ENCODE data around the gene F2. TPM values are rescaled to one million over a fixed set of nuclear protein-coding genes. Genes with fewer than 3 reads are reported as not detected.
A peak's percentile ranks its signal among the peaks of the same experiment; 100 is the strongest.
"Not testable (repeated sequence)": the region's sequence is repeated elsewhere in the genome, so short reads cannot be mapped to it uniquely, and the experiment has no call there.

The F2 gene
- total RNA-seq (not detected), polyA plus RNA-seq (not detected)

GRCh38 chr11:46719048-46719542 lies at the start of gene F2:
Gene F2, plus strand, starts transcription at chr11:46719213. Its CDS starts 23 bp downstream, at chr11:46719236.
- Histone ChIP-seq H3K9me3 (ENCODE audit: control insufficient read depth in 2 of 2, low read length in 2 of 2) (no peaks in the 10 kb centered on the region), H3K27me3 (ENCODE audit: control insufficient read depth, insufficient read depth, low read length) (no peaks in the 10 kb centered on the region), H3K4me1 (ENCODE audit: control insufficient read depth, insufficient read depth, low read length, poor library complexity, severe bottlenecking) (peaks cover 9% of the 10 kb centered on the region), H3K4me3 (ENCODE audit: low read depth, low read length) (no peak within 1 kb of the TSS), H3K36me3 (ENCODE audit: control insufficient read depth, insufficient read depth, low read length) (no peaks in the 10 kb centered on the region), H3K27ac (ENCODE audit: insufficient read depth, low read length, poor library complexity, severe bottlenecking) (no peak within 1 kb of the TSS)
- H3K27ac Mint-ChIP-seq = peak within 1 kb of the TSS; percentile 40 to 78 (median 71)
- no peak within 1 kb of the TSS for H3K4me3 Mint-ChIP-seq
- no peaks in the 10 kb centered on the region for H3K36me3 Mint-ChIP-seq
- H3K9me3 Mint-ChIP-seq = no peaks in the 10 kb centered on the region
- H3K4me1 Mint-ChIP-seq = peaks cover 0 to 11% (median 5%) of the 10 kb centered on the region in 4 donors
- DNase-seq = no peak
- H3K27me3 Mint-ChIP-seq = no peaks in the 10 kb centered on the region
- no peak for ATAC-seq (ENCODE audit: low read depth in 2 of 2)

DNA sequence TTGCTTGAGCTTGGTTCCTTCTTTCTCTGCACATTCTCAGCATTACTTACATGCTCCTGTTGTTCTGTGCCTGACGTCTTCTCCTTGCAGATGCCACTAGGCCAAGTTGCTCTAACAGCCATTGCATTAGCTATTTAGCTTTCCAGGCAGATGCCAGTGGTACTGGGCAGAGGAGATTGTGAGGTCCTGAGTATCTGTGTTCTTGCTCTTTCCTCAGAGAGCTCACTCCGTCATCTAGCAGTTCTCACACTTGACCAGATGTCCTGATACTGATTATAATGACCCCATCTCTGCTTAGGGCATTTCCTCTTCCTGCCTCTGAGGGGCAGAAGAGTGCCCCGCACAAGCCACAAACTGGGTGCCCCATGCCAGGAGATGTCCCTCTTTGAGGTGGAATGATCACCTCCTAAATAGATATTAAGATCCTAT lies 49.3 kb upstream of the F2 start:
- H3K36me3 ChIP-seq (ENCODE audit: control insufficient read depth, insufficient read depth, low read length) = peaks cover 81% of the 10 kb centered on the region
- no peak overlapping the region for H3K27ac ChIP-seq (ENCODE audit: insufficient read depth, low read length, poor library complexity, severe bottlenecking)
- peaks cover 55% of the 10 kb centered on the region for H3K36me3 Mint-ChIP-seq
- DNase-seq (peak in 1 of 3 donors; percentile 19), ATAC-seq (ENCODE audit: low read depth in 2 of 2) (no peak)
- peak overlapping the region in 2 of 4 donors; percentile 12 to 46 for H3K4me3 Mint-ChIP-seq
- peak overlapping the region; percentile 79 to 93 (median 90) for H3K27ac Mint-ChIP-seq
- no peaks in the 10 kb centered on the region for H3K27me3 ChIP-seq (ENCODE audit: control insufficient read depth, insufficient read depth, low read length)
- peaks cover 46% of the 10 kb centered on the region for H3K4me1 ChIP-seq (ENCODE audit: control insufficient read depth, insufficient read depth, low read length, poor library complexity, severe bottlenecking)
- no peaks in the 10 kb centered on the region for H3K9me3 ChIP-seq (ENCODE audit: control insufficient read depth in 2 of 2, low read length in 2 of 2)
- no peaks in the 10 kb centered on the region for H3K27me3 Mint-ChIP-seq
- peaks cover 13 to 48% (median 32%) of the 10 kb centered on the region in 4 donors for H3K4me1 Mint-ChIP-seq
- H3K9me3 Mint-ChIP-seq = peaks cover 0 to 2% (median 0%) of the 10 kb centered on the region in 7 donors
- H3K4me3 ChIP-seq (ENCODE audit: low read depth, low read length) = no peak overlapping the region

DNA sequence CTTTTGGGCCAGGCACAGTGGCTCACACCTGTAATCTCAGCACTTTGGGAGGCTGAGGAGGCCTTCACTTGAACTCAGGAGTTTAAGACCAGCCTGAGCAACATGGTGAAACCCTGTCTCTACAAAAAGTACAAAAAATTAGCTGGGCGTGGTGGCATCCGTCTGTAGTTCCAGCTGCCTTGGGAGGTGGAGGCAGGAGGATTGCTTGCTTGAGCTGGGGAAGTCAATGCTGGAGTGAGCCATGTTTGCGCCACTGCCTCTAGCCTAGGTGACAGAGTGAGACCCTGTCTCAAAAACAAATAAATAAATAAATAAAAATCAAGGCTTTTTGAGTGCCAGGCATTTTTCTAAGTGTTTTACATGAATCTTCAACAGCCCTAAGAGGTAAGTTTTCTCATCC lies 48.5 kb upstream of the F2 start:
- H3K27me3 ChIP-seq (ENCODE audit: control insufficient read depth, insufficient read depth, low read length); DNase-seq; H3K9me3 ChIP-seq (ENCODE audit: control insufficient read depth in 2 of 2, low read length in 2 of 2); H3K9me3 Mint-ChIP-seq; ATAC-seq (ENCODE audit: low read depth in 2 of 2); H3K27me3 Mint-ChIP-seq: not testable (repeated sequence)
- Mint-ChIP-seq H3K36me3 (peaks cover 53% of the 10 kb centered on the region), H3K4me3 (peak overlapping the region in 3 of 4 donors; percentile 4 to 85 (median 83)), H3K27ac (peak overlapping the region; percentile 90 to 97 (median 95)), H3K4me1 (peaks cover 15 to 56% (median 37%) of the 10 kb centered on the region in 4 donors)
- Histone ChIP-seq H3K27ac (ENCODE audit: insufficient read depth, low read length, poor library complexity, severe bottlenecking) (peak overlapping the region; percentile 55), H3K4me3 (ENCODE audit: low read depth, low read length) (peak overlapping the region; percentile 65), H3K36me3 (ENCODE audit: control insufficient read depth, insufficient read depth, low read length) (peaks cover 73% of the 10 kb centered on the region), H3K4me1 (ENCODE audit: control insufficient read depth, insufficient read depth, low read length, poor library complexity, severe bottlenecking) (peaks cover 54% of the 10 kb centered on the region)

DNA sequence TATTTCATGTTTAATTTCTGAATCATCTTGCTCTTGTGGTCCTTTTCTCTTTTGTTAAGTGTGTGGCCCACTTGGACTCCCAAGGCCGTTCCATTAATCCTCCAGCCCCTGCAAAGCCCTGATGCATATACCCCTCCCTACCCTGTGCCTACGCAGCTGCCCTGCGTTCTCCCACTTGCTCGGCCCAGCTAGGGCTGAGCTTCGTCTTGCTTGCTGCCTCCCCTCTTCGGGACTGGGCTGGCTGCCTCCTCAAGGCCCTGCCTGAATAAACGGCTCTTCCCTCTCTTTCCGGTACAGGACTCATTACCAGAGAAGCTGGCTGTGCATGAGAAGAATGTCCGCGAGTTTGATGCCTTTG lies 47.1 kb upstream of the F2 start:
- no peak overlapping the region for H3K4me3 ChIP-seq (ENCODE audit: low read depth, low read length)
- H3K27ac ChIP-seq (ENCODE audit: insufficient read depth, low read length, poor library complexity, severe bottlenecking) = peak overlapping the region; percentile 55
- H3K4me1 Mint-ChIP-seq = peaks cover 15 to 66% (median 39%) of the 10 kb centered on the region in 4 donors
- H3K27me3 Mint-ChIP-seq = no peaks in the 10 kb centered on the region
- peak overlapping the region; percentile 89 to 95 (median 90) for H3K27ac Mint-ChIP-seq
- H3K9me3 ChIP-seq (ENCODE audit: control insufficient read depth in 2 of 2, low read length in 2 of 2) = no peaks in the 10 kb centered on the region
- H3K4me1 ChIP-seq (ENCODE audit: control insufficient read depth, insufficient read depth, low read length, poor library complexity, severe bottlenecking) = peaks cover 59% of the 10 kb centered on the region
- peak overlapping the region in 3 of 4 donors; percentile 22 to 67 (median 43) for H3K4me3 Mint-ChIP-seq
- peaks cover 43% of the 10 kb centered on the region for H3K36me3 Mint-ChIP-seq
- DNase-seq = no peak
- no peaks in the 10 kb centered on the region for H3K27me3 ChIP-seq (ENCODE audit: control insufficient read depth, insufficient read depth, low read length)
- peaks cover 0 to 2% (median 0%) of the 10 kb centered on the region in 7 donors for H3K9me3 Mint-ChIP-seq
- H3K36me3 ChIP-seq (ENCODE audit: control insufficient read depth, insufficient read depth, low read length) = peaks cover 64% of the 10 kb centered on the region
- no peak for ATAC-seq (ENCODE audit: low read depth in 2 of 2)

DNA sequence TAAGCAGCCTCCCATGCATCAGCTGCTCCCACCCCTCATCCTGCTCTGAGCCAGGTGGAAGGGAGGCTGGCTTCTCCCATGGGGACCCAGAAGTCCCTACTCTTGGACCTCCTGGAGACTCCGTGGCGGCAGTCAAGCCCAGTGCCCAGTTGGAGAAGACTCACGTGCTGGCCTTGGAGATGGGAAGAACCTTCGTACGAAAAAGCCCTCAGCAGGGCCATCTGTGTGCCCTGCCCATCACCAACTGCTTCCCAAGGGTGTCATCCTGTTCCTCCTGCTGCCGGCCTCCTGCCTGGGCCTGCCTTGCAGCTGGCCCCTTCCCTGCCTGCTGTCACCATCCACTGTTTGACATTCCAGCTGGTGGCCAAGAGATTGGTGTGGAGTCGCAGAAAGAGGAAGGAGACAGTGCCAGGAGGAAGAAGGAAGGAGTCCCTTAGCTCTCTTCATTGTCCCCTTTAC lies 46.6 kb upstream of the F2 start:
- Mint-ChIP-seq H3K4me3 (peak overlapping the region in 2 of 4 donors; percentile 43 to 44), H3K4me1 (peaks cover 15 to 71% (median 40%) of the 10 kb centered on the region in 4 donors), H3K27ac (peak overlapping the region; percentile 86 to 95 (median 92)), H3K27me3 (no peaks in the 10 kb centered on the region), H3K9me3 (peaks cover 0 to 2% (median 0%) of the 10 kb centered on the region in 7 donors), H3K36me3 (peaks cover 46% of the 10 kb centered on the region)
- Histone ChIP-seq H3K9me3 (ENCODE audit: control insufficient read depth in 2 of 2, low read length in 2 of 2) (no peaks in the 10 kb centered on the region), H3K27me3 (ENCODE audit: control insufficient read depth, insufficient read depth, low read length) (no peaks in the 10 kb centered on the region), H3K4me3 (ENCODE audit: low read depth, low read length) (no peak overlapping the region), H3K36me3 (ENCODE audit: control insufficient read depth, insufficient read depth, low read length) (peaks cover 64% of the 10 kb centered on the region), H3K4me1 (ENCODE audit: control insufficient read depth, insufficient read depth, low read length, poor library complexity, severe bottlenecking) (peaks cover 59% of the 10 kb centered on the region), H3K27ac (ENCODE audit: insufficient read depth, low read length, poor library complexity, severe bottlenecking) (peak overlapping the region; percentile 55)
- DNase-seq = no peak
- no peak for ATAC-seq (ENCODE audit: low read depth in 2 of 2)

GRCh38 chr11:46673713-46674462 lies 45.1 kb upstream of the F2 start:
- Mint-ChIP-seq H3K4me1 (peaks cover 15 to 70% (median 39%) of the 10 kb centered on the region in 4 donors), H3K4me3 (peak overlapping the region in 2 of 4 donors; percentile 21 to 73), H3K27me3 (no peaks in the 10 kb centered on the region), H3K27ac (peak overlapping the region; percentile 52 to 92 (median 91)), H3K36me3 (peaks cover 45% of the 10 kb centered on the region), H3K9me3 (peaks cover 0 to 2% (median 0%) of the 10 kb centered on the region in 7 donors)
- DNase-seq (no peak), ATAC-seq (ENCODE audit: low read depth in 2 of 2) (no peak)
- H3K9me3 ChIP-seq (ENCODE audit: control insufficient read depth in 2 of 2, low read length in 2 of 2) = no peaks in the 10 kb centered on the region
- peaks cover 63% of the 10 kb centered on the region for H3K36me3 ChIP-seq (ENCODE audit: control insufficient read depth, insufficient read depth, low read length)
- no peaks in the 10 kb centered on the region for H3K27me3 ChIP-seq (ENCODE audit: control insufficient read depth, insufficient read depth, low read length)
- peak overlapping the region; percentile 53 for H3K27ac ChIP-seq (ENCODE audit: insufficient read depth, low read length, poor library complexity, severe bottlenecking)
- H3K4me1 ChIP-seq (ENCODE audit: control insufficient read depth, insufficient read depth, low read length, poor library complexity, severe bottlenecking) = peaks cover 59% of the 10 kb centered on the region
- no peak overlapping the region for H3K4me3 ChIP-seq (ENCODE audit: low read depth, low read length)

- Mint-ChIP-seq H3K36me3 (peaks cover 37% of the 10 kb centered on the region), H3K9me3 (peaks cover 0 to 2% (median 0%) of the 10 kb centered on the region in 7 donors), H3K4me3 (peak overlapping the region; percentile 17 to 73 (median 46)), H3K27ac (peak overlapping the region; percentile 80 to 93 (median 91)), H3K27me3 (no peaks in the 10 kb centered on the region), H3K4me1 (peaks cover 15 to 63% (median 34%) of the 10 kb centered on the region in 4 donors)
- peak; percentile 26 to 45 for ATAC-seq (ENCODE audit: low read depth in 2 of 2)
- Histone ChIP-seq H3K27me3 (ENCODE audit: control insufficient read depth, insufficient read depth, low read length) (no peaks in the 10 kb centered on the region), H3K9me3 (ENCODE audit: control insufficient read depth in 2 of 2, low read length in 2 of 2) (no peaks in the 10 kb centered on the region), H3K36me3 (ENCODE audit: control insufficient read depth, insufficient read depth, low read length) (peaks cover 63% of the 10 kb centered on the region), H3K4me3 (ENCODE audit: low read depth, low read length) (no peak overlapping the region), H3K4me1 (ENCODE audit: control insufficient read depth, insufficient read depth, low read length, poor library complexity, severe bottlenecking) (peaks cover 57% of the 10 kb centered on the region), H3K27ac (ENCODE audit: insufficient read depth, low read length, poor library complexity, severe bottlenecking) (peak overlapping the region; percentile 63)
- DNase-seq = peak in 2 of 3 donors; percentile 17 to 66
Observed at GRCh38 chr11:46674463-46675287, 44.3 kb upstream of the F2 start.
